GM19240 (cell line): ENCODE data around the gene FUT2.
"Not testable (repeated sequence)": the region's sequence is repeated elsewhere in the genome, so short reads cannot be mapped to it uniquely, and the experiment has no call there.

ENCODE experiments used
- DNase-seq: peaks from one replicate; pipeline ENCODE4 v3.0.0; 2011; ENCODE audit warnings: low spot score; ENCODE audit not compliant: insufficient read length

The FUT2 gene

DNA sequence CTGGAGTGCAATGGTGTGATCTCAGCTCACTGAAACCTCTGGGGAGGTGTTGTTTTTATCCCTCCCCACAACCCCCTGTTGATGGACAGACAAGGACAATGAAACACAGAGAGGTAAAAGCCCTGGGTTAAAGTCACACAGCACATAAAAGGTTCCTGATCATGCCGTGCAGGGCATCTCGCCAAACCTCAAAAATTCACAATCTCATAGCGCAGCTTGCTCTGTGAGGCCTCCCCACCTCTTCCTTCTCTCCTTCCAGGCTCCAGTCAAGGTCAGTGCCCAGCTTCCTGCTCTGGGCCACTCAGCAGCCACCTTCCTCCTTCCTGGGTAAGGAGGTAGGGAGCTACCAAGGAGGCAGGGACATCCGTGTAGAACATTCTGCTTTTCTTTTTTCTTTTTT, 2.3 kb downstream of the FUT2 start:
- DNase-seq = no peak

- no peak for DNase-seq
These were observed 6.9 kb downstream of the FUT2 start for GRCh38 chr19:48702701-48703100.

GRCh38 chr19:48703316-48703715, 7.5 kb downstream of the FUT2 start:
- DNase-seq = no peak

GRCh38 chr19:48705431-48705830, 9.7 kb downstream of the FUT2 start:
- no peak for DNase-seq

DNA sequence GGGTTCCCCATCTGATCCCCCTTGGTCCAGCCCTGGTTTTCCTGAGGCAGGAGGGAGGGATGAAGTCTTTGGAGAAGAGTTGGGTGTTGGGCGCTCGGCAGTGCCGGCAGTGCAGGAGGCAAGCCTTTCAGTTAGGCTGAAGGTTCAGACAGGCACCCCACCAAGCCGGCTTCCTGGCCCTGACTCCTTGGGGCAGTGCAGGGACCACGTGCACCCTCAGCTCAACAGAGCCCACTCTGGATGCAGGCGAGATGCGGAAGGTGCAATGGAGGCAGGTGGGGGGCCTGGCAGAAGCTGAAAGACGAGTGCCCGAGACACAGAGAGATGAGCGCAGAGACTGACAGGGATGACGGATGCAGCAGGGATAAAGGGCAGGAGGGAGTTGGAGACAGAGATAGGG, 12.7 kb downstream of the FUT2 start:
- no peak for DNase-seq

- DNase-seq = no peak
These were observed 15.4 kb downstream of the FUT2 start for GRCh38 chr19:48711106-48711662.

DNA sequence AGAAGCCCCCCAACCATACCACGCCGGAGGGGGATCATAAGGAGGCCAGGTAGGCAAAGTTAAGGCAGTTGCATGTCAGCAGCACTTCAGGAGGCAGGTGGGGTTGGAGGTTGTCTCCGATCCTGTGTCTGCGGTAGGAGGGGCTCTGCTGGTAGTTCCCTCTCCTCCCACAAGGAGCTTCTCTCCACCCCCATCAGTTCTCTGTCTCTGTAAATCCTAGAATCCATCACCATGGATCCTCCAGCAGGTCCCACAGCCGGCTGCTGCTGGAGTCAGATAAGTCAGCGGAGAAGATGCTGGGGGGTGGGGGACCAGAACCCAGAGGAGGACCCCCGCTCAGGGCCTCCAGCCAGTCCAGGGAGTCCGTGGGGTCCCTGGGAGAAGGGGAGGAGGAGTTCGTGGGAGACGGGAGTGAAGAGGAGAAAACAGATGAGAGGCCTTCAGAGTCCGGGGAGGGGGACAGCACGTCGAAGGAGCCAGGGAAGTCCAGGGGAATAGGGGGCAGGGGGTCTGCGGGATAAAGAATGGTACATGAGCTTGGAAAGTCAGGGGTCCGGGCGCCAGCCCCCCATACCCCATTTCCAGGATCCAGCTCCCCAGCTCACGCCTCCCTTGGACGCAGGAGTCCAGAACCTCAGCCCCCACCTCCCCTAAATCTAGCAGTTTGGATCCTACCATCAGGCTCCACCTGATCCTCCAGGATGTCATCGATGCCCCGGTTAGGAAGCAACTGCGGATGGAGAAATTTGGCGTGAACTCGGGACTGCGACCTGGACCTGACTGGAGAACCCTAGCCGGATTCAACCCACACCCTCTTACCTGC, 17.5 kb downstream of the FUT2 start:
- DNase-seq = no peak

DNA sequence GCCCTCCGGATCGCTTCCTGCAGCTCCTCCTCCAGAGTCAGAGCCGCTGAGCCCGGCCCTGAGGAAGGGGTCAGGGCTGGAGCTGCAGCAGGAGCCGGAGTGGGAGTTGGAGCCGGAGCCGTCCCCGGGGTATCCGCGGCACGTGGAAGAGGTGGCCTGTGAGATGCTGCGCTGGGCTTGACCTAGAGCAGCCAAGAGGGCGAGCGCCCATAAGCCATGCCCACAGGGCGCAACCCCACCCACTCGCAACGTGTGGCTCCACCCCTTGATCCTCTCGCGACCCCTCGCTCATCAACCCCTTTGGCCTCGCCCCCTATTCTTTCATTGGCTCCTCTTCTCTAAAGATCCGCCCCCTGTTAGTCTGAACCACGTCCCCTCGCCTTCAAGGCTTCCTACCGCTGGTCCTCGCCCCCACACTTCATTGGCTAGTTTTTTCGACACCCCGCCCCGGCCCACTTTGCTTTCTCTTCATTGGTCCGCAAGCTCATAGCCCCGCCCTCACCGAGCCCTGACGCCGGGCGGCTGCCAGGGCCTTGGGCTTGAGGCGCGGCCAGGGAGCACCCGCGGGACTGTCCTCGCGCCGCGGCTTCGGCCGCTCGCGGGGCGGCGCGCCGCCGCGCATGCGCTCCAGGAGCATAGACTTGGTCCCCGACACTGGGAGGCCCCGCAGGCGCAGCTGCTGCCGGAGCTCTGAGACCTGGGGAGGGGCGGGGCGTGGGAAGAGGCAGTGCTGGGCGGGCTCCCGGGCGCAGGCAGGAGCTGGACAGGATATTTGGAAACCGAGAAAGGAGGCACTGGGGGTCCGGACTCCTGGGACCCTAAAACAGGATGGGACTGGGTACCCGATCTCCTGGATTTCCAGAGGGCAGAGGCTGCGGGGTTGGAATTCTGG, 18.3 kb downstream of the FUT2 start:
- DNase-seq = peak; percentile 99

DNA sequence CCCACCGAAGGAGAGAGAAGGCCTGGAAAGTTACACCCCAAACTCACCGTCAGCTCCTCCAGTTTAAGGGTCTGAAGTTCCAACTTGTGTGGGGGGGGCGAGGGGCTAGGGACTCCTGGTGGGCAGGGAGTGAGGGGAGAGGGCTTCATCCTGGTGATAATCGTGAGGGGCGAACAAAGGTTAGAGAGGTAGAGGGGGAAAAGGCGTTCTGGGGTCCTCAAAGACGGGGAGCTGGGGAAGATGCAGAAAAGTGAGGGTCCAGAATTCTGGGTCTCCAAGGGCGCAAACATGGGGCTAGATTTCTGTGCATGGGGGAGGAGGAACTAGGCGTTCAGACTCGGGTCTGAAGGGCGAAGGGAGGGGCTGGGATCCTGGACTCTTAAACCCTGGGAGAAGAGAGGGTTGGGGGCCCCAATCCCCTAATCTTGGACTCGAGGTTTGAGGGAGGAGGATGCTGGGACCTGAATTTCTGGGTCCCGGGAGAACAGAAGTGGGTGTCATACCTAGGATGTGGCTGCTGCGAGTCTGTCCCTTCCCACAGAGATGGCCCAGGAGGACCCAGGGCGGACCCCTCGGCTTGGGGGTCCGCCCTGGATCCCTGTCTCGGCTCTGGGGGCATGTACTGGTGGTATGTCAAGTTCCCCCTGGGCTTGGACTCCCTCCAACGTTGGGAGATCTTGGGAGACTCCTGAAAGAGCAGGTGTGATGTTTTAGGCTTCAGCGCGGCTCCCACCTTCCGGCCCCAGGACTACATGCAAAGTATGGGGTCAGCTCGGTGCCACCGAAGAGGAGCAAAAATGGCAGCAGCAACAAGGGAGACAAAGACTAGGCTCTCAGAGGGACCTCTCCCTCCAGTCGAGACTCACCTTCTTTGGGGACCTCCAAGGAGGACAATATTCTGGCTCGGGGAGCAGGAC, 19.2 kb downstream of the FUT2 start:
- DNase-seq = no peak

- no peak for DNase-seq
These were observed 20.0 kb downstream of the FUT2 start for GRCh38 chr19:48715681-48716171.

DNA sequence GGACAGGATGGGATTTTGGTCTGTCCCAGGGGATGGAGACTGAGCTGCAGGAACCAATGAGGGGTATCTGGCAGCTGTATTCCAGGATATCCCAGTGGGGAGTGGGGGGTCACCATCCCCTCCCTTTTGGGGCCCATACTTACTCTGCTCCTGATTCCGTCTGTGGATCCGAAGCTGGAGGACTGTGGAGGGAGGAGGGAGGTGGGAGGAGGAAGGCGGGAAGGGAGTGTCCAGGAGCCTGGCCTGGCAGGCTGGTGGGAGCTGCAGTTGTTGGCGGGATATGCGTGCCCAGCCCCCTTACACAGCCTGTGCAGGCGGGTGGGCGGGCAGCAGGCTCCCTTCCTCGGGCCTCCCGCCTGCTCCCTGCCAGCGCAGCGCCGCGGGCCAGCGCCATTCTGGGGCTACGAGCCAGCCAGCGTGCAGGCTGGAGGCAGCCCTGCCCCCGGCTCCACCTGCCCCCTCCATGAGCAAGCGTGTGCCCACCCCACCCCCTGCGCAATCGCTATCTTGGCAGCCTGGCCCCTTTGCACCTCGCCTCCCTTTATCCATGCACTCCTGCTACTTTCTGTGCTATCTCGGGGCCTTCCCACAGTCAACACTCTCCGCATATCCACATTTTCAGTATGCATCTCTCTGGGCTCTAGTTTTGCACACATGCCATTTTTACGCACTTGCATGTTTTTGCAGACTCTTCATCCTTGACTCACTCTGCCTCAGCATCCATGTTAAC, 21.0 kb downstream of the FUT2 start:
- no peak for DNase-seq

GRCh38 chr19:48718106-48718505, 22.3 kb downstream of the FUT2 start:
- DNase-seq = not testable (repeated sequence)

- DNase-seq = no peak
These were observed 23.0 kb downstream of the FUT2 start for GRCh38 chr19:48718711-48719231.

GRCh38 chr19:48719263-48720171, 23.7 kb downstream of the FUT2 start, which contains the start of gene MAMSTR:
TSS of gene MAMSTR (minus strand) at chr19:48719725. CDS start at chr19:48719031, 694 bp downstream.
- no peak for DNase-seq

DNA sequence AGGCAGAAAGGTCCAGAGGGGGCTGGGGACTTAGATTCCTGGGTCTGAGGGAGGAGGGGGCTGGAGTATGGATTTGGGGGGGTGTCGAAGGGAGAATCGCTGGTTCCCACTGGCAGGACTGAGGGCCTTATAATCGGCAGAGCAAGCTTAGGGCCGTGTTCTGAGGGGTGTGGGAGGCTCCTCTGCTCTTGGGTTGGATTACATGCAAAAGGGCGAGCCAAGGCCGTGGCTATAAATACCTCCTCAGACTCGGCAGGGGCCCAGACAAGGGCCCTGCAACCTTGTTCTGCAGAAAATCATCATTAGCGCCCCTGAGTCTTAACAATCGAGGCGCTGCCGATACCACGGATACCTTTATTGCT, 24.5 kb downstream of the FUT2 start:
- DNase-seq = no peak

DNA sequence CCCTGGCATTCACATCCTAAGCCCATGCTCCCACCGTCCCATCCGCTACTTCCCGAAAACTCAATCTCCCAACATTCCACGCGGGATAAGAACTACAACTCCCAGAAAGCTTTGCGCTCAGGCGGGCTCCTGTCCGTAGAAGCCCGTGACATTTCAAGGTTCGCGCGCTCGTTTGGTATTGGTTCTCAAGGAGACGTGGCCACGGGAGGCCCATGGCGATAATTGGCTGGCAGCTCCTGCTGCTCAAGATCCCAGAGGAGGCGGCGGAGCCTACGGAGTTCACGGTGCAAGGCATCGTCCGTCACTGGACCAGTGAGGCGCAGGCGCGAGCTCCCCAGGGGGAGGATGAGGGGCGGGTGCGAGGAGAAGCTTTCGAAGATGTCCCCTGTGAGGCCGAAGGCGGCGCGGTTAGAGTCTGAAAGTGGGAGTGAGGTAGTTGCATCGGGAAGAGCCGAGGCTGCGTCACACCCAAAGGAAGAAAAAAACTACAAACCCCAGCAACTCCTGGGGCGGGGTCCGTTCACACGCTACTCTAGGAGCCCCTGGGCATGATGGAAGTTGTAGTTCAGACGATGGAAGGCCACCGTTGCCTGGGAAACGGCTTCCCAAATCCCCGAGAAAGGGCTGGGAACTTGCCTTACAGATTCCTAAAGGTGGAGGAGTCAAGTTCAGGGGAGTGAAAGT, 25.0 kb downstream of the FUT2 start:
- peak; percentile 96 for DNase-seq

- DNase-seq = no peak
These were observed 26.5 kb downstream of the FUT2 start for GRCh38 chr19:48722196-48722708.
